ENCODE data around the gene CBX7.
"Not testable (repeated sequence)": the region's sequence is repeated elsewhere in the genome, so short reads cannot be mapped to it uniquely, and the experiment has no call there.

The CBX7 gene

GRCh38 chr22:39173787-39174497 lies 21.5 kb upstream of the CBX7 start:
- peak; percentile 50 for DNase-seq

GRCh38 chr22:39173050-39173706 lies 20.7 kb upstream of the CBX7 start:
- no peak for DNase-seq

- DNase-seq, result not testable (repeated sequence)
Observed at GRCh38 chr22:39172265-39173049, 20.0 kb upstream of the CBX7 start.

- no peak for DNase-seq
Observed at GRCh38 chr22:39171623-39172264, 19.3 kb upstream of the CBX7 start.

GRCh38 chr22:39170825-39171622 lies 18.5 kb upstream of the CBX7 start:
- DNase-seq, result peak; percentile 88

GRCh38 chr22:39169797-39170466 lies 17.5 kb upstream of the CBX7 start:
- DNase-seq, result no peak

- no peak for DNase-seq
Observed at GRCh38 chr22:39166547-39166946, 14.1 kb upstream of the CBX7 start.

- not testable (repeated sequence) for DNase-seq
Observed at GRCh38 chr22:39156093-39156492, 3.6 kb upstream of the CBX7 start.

GRCh38 chr22:39155421-39155820 lies 2.9 kb upstream of the CBX7 start:
- no peak for DNase-seq

- DNase-seq, result no peak
Observed at GRCh38 chr22:39153220-39153717, 789 bp upstream of the CBX7 start.

GRCh38 chr22:39152024-39152510 lies 413 bp downstream of the CBX7 start:
- DNase-seq, result no peak

- no peak for DNase-seq
Observed at GRCh38 chr22:39151329-39151975, 1.0 kb downstream of the CBX7 start.

GRCh38 chr22:39150848-39151215 lies 1.6 kb downstream of the CBX7 start:
- no peak for DNase-seq

- no peak for DNase-seq
Observed at GRCh38 chr22:39149915-39150847, 2.3 kb downstream of the CBX7 start.

- peak; percentile 75 for DNase-seq
Observed at GRCh38 chr22:39148727-39149535, 3.5 kb downstream of the CBX7 start.

GRCh38 chr22:39148026-39148726 lies 4.3 kb downstream of the CBX7 start:
- DNase-seq, result no peak

GRCh38 chr22:39147335-39148025 lies 5.0 kb downstream of the CBX7 start:
- no peak for DNase-seq
